GM19240 (cell line): ENCODE results near the gene PKP3.
A peak's percentile ranks its signal among the peaks of the same experiment; 100 is the strongest.
"Not testable (repeated sequence)": the region's sequence is repeated elsewhere in the genome, so short reads cannot be mapped to it uniquely, and the experiment has no call there.

ENCODE experiments used
- DNase-seq: peaks from one replicate; pipeline ENCODE4 v3.0.0; 2011; ENCODE audit warnings: low spot score; ENCODE audit not compliant: insufficient read length

PKP3 gene

DNA sequence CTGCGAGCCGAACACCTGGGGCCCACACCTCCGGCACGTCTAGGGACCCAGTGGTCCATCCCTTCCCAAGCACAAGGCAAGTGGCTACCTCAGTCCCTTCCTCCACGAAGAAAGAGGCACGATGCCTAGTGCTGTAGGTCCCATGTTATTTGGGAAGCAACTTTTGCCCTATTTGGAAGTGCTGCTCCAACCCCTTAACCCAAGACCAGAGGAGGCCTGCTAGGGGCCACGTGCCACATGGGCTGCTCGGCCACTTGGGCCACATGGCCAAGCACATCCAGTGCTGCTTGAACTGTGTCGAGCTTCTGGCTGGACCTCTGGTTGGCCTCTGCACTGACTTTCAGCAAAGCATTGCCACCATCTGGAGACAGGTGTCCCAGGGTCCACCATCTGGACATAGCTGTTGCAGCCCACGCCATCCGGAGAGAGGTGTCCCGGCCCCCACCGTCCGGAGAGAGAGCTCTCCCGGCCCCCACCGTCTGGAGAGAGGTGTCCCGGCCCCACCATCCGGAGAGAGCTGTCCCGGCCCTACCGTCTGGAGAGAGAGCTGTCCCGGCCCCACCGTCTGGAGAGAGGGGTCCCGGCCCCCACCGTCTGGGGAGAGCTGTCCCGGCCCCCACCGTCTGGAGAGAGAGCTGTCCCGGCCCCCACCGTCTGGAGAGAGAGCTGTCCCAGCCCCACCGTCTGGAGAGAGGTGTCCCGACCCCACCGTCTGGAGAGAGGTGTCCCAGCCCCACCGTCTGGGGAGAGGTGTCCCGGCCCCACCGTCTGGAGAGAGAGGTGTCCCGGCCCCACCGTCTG, 31.2 kb upstream of the PKP3 start:
- no peak for DNase-seq

- not testable (repeated sequence) for DNase-seq
Observed at GRCh38 chr11:363443-363805, 30.6 kb upstream of the PKP3 start.

- no peak for DNase-seq
Observed at GRCh38 chr11:363948-364761, 29.9 kb upstream of the PKP3 start.

- no peak for DNase-seq
Observed at GRCh38 chr11:364991-365725, 28.9 kb upstream of the PKP3 start.

- no peak for DNase-seq
Observed at GRCh38 chr11:365831-366230, 28.2 kb upstream of the PKP3 start.

- DNase-seq = peak; percentile 16
Observed at GRCh38 chr11:367956-368413, 26.0 kb upstream of the PKP3 start.

DNA sequence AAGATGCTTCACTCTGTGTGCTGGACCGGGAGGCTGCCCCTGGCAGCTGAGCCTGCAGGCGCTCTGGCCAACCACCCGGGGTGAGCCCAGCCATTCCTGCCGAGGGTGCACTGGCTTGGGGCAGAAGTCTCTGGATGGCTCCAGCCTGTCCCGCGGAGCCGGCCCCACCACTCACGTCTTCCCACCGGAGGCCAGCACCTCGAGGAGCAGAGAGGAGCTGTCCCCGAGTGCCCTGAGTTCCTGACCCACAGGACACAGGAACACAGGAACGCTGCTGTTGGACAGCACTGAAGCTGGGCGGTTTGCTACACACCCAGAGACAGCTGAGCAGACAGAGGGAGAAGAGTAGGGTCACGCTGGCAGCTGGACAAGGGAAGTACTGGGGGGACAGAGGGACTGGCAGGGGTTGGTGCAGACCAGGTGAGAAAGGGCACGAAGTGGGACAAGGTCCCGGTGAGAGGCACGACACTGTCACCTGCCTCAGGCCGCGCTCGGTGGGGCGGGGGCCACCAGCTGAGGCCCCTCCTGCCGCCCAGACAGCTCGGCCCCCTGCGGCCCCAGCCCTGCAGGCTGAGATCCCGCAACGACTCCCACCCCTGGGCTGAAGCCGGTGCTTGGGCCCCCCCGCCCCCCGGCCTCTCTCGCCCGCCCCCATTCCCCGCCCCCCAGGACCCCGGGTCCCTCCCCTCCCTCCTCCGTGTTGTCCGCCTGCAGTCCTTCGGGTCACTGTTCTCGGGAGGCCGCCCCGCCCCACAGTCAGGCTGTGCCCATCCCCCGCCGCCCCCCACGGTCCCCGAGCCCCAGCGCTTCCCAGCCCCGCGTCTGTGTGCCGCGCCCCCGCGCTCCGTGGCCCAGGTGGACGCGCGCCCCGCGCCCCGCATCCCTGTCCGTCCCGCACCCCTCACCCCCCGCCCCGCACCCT, 25.3 kb upstream of the PKP3 start:
- peak; percentile 20 for DNase-seq

DNA sequence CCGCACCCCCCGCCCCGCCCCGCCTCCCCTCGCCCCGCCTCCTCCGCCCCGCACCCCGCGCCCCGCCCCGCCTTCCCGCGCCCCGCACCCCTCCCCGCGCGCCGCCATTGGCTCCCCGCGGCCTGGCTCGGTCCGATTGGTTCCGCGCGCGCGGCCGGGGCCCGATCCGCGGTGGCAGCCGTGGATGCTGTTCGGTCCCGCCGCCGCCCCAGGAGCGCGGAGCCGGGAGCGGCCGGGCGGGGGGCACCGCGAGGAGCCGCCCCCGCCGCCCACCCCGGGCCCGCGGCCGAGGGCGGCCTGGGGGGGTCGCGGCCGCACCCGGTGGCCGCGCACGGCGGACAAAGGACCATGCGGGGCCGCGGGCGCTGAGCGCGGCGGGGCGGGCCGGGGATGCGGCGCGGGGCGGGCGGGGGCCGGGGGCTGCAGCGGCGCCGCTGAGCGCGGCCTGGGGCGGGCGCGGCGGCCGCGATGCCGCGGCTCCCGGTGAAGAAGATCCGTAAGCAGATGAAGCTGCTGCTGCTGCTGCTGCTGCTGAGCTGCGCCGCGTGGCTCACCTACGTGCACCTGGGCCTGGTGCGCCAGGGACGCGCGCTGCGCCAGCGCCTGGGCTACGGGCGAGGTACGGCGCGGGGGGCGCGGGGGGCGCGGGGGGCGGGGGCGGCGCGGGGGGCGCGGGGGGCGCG, 24.5 kb upstream of the PKP3 start, which contains the start of gene B4GALNT4:
B4GALNT4 (plus strand) TSS at position 164 of the 683 bp plus-strand sequence; CDS start at position 469, 305 bp downstream.
- DNase-seq = no peak

GRCh38 chr11:370070-370941, 23.7 kb upstream of the PKP3 start:
- DNase-seq = no peak

- DNase-seq = no peak
Observed at GRCh38 chr11:371051-371450, 23.0 kb upstream of the PKP3 start.

GRCh38 chr11:371716-372590, 22.1 kb upstream of the PKP3 start:
- no peak for DNase-seq

GRCh38 chr11:372809-373715, 20.9 kb upstream of the PKP3 start:
- DNase-seq = no peak

DNA sequence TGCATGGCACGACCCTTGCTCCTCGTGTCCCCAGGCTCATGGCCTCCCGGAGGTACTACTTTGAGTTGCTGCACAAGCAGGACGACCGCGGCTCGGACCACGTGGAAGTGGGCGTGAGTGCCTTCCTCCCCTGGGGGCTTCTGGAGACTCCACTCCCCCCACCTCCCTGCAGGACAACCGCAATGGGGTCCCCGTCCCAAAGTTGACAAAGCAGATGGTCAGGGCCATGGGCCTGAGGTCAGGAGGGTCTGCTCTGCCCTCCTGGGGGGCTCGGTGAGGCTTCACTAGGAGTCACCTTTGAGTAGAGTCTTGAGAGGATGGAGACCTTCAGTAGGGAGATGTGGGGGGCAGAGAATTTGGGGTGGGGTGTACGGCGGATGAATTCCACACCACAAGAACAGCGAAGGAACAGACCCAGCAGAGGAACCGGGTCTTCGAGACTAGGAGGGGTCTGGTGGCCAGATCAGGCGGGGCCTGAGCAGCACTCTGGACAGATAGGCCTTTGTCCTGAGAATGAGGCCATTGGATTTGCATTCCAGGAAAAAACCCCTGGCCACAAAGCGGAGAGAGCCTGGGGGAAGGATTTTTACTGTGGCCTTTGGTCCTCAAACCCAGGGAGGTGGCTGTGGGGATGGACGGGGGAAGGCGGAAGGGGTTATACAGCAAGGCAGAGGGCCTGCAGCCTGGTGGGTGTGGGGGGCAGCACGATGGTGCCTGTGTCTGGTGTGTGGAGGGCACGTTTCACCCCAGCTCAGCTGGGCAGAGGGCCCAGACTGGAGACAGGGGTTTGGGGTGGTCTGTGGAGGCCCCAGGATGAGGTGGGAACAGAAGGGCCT, 20.1 kb upstream of the PKP3 start:
- no peak for DNase-seq

DNA sequence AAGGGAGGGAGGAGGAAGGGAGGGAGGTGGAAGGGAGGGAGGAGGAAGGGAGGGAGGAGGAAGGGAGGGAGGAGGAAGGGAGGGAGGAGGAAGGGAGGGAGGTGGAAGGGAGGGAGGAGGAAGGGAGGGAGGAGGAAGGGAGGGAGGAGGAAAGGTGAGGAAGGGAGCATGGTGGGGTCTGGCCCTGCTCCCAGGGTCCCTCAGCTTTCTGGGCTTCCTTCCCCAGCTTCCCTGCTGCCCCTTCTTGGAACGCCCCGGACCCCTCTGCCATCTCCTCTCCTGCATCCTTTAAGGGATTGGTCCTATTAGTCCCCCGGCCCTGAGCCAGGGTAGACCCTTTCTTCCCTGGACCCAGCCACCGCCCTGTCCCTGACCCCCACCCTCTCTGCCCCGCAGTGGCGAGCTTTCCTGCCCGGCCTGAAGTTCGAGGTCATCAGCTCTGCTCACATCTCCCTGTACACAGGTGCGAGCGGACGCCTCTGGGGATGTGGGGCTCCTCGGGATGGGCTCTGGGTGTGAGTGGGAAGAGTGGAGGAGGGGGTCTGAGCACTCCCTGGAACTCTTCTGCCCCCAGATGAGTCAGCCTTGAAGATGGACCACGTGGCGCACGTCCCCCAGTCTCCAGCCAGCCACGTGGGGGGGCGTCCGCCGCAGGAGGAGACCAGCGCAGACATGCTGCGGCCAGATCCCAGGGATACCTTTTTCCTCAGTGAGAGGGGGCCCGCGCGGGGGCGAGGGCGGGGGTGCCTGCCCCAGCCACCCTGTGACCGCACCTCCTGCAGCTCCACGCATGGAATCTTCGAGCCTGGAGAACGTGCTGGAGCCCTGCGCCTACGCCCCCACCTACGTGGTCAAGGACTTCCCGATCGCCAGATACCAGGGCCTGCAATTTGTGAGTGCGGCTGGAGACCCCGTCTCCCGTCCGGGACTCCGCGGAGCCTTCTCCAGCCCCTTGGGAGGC, 18.7 kb upstream of the PKP3 start:
- DNase-seq = no peak

DNA sequence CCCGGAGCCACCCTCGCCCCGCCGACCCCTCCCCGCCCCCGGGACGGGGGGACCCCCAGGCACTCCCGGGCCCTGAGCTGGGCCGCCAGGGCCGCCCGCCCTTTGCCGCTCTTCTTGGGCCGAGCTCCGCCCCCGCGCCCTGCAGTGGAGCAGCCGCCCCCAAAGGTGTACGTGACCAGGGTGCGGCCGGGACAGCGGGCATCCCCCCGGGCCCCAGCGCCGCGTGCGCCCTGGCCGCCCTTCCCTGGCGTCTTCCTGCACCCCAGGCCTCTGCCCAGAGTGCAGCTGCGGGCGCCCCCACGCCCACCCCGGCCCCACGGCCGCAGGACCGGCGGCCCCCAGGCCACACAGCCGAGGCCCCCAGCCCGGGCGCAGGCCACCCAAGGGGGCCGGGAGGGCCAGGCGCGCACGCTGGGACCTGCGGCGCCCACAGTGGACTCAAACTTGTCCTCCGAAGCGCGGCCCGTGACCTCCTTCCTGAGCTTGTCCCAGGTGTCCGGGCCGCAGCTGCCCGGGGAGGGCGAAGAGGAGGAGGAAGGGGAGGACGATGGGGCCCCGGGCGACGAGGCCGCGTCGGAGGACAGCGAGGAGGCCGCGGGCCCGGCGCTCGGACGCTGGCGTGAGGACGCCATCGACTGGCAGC, 17.4 kb upstream of the PKP3 start:
- no peak for DNase-seq
